ENCODE measurements around the gene WASHC2C.
"Not testable (repeated sequence)": the region's sequence is repeated elsewhere in the genome, so short reads cannot be mapped to it uniquely, and the experiment has no call there.

DNA sequence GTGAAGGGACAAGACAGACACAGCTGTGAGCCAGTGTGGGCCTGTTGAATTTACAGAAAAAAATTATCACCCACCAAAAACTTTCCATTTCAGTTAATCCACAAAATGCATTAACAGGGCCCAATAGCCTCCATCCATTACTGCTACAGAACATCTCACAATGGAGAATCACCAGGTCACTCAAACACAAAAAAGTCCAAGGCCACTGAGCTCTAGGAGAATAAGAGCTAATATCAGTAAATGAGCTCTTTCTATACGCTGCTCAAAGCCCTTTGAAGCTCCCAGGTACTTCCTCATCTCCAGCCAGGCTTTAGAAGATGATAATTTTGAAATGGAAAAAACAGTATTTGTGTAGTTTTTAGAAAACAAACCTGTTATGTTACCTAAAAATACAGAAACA lies 9.4 kb upstream of the WASHC2C start:
- not testable (repeated sequence) for TF ChIP-seq POLR2A, POLR2AphosphoS5 (IDR thresholded peaks at IDR 0.05; ENCODE audit: low read depth, low read length)

Data from GM12892 (cell line).